Fibroblast of skin of scalp (primary cell): ENCODE measurements around the gene WDR38.

Experiments used
- DNase-seq: peaks from one replicate; pipeline ENCODE4 v3.0.0-alpha.2; 2013

WDR38 gene

GRCh38 chr9:124884376-124884775, 31.1 kb downstream of the WDR38 start:
- DNase-seq = peak; percentile 71

GRCh38 chr9:124885551-124885950, 32.3 kb downstream of the WDR38 start:
- DNase-seq = no peak

GRCh38 chr9:124886461-124886860, 33.2 kb downstream of the WDR38 start:
- DNase-seq = no peak

GRCh38 chr9:124886866-124887492, 33.7 kb downstream of the WDR38 start:
- DNase-seq = no peak

GRCh38 chr9:124887832-124888231, 34.6 kb downstream of the WDR38 start:
- no peak for DNase-seq

GRCh38 chr9:124889006-124889405, 35.7 kb downstream of the WDR38 start:
- no peak for DNase-seq

- DNase-seq = no peak
Measured at GRCh38 chr9:124890179-124890578, 36.9 kb downstream of the WDR38 start.

GRCh38 chr9:124894035-124894740, 40.9 kb downstream of the WDR38 start:
- DNase-seq = no peak

GRCh38 chr9:124894741-124895170, 41.5 kb downstream of the WDR38 start:
- peak; percentile 49 for DNase-seq

- DNase-seq = no peak
Measured at GRCh38 chr9:124897570-124898460, 44.6 kb downstream of the WDR38 start.

GRCh38 chr9:124899845-124900244, 46.6 kb downstream of the WDR38 start:
- no peak for DNase-seq

- DNase-seq = no peak
Measured at GRCh38 chr9:124906966-124907365, 53.7 kb downstream of the WDR38 start.
